ENCODE results near the gene SSTR4. TPM values are rescaled to one million over a fixed set of nuclear protein-coding genes. Genes with fewer than 3 reads are reported as not detected.

Gene SSTR4
- total RNA-seq, 1 experiment from 2014 or later: not detected

- Histone ChIP-seq H2AFZ (ENCODE audit: low read depth, low read length, poor library complexity, severe bottlenecking) (no peak overlapping the region), H3K36me3 (ENCODE audit: control insufficient read depth in 1 of 2, insufficient read depth in 2 of 2, low read length in 2 of 2) (no peaks in the 10 kb centered on the region), H3K27ac (ENCODE audit: low read depth, low read length) (no peak overlapping the region), H3K9me2 (ENCODE audit: insufficient read depth) (no peaks in the 10 kb centered on the region), H3K27me3 (ENCODE audit: insufficient read depth, low read length) (peaks cover 17% of the 10 kb centered on the region; the same call in 1 of the 2 replicates), H3K4me1 (ENCODE audit: control insufficient read depth in 1 of 2, insufficient read depth in 2 of 2, low read length in 2 of 2) (no peaks in the 10 kb centered on the region), H3K79me2 (ENCODE audit: insufficient read depth, low read length) (no peaks in the 10 kb centered on the region), H3K9ac (ENCODE audit: low read length) (no peak overlapping the region), H4K20me1 (ENCODE audit: insufficient read depth) (no peaks in the 10 kb centered on the region), H3K4me2 (ENCODE audit: low read length) (no peak overlapping the region), H3K4me3 (replicated peaks in 1 of 2; ENCODE audit: low read depth in 1 of 2, low read length in 2 of 2) (no peak overlapping the region), H3K9me3 (ENCODE audit: control insufficient read depth in 1 of 2, insufficient read depth in 1 of 2, low read depth in 1 of 2, low read length in 2 of 2) (no peaks in the 10 kb centered on the region)
- DNase-seq (ENCODE audit: low read depth, low spot score) (no peak), ATAC-seq (no peak)
- TF ChIP-seq EZH2phosphoT487 (IDR thresholded peaks at IDR 0.05; ENCODE audit: borderline replicate concordance) (no peak), ZFX (IDR thresholded peaks at IDR 0.05) (no peak), CTCF (IDR thresholded peaks at IDR 0.05 in 2 of 3, conservative IDR thresholded peaks at IDR 0.05 in 1 of 3; ENCODE audit: borderline replicate concordance in 1 of 3, insufficient read depth in 1 of 3, low read depth in 2 of 3, low read length in 2 of 3) (no peak), FOSL1 (IDR thresholded peaks at IDR 0.05; ENCODE audit: low read depth) (no peak), POLR2A (IDR thresholded peaks at IDR 0.05; ENCODE audit: borderline replicate concordance, extremely low read depth, insufficient read depth, insufficient read length) (no peak), SIN3A (IDR thresholded peaks at IDR 0.05; ENCODE audit: low read depth) (no peak), EZH2 (IDR thresholded peaks at IDR 0.05) (no peak), RAD21 (IDR thresholded peaks at IDR 0.05; ENCODE audit: low read depth) (no peak), EGR1 (IDR thresholded peaks at IDR 0.05; ENCODE audit: low read depth) (no peak), ATF3 (IDR thresholded peaks at IDR 0.05) (no peak), CEBPB (IDR thresholded peaks at IDR 0.05; ENCODE audit: low read depth) (no peak), JUND (IDR thresholded peaks at IDR 0.05) (no peak), TCF7L2 (IDR thresholded peaks at IDR 0.05; ENCODE audit: borderline replicate concordance, extremely low read depth, insufficient read depth, insufficient read length) (no peak), POLR2AphosphoS5 (IDR thresholded peaks at IDR 0.05; ENCODE audit: low read depth, low read length) (no peak)
- CTCF ChIA-PET: no interaction called here
- BruUV-seq (replicated peaks): no TSS peak
- RAD21 ChIA-PET (ENCODE audit: low non-redundant PET in 1 of 2, low total read pairs in 2 of 2, uncharacterized antibody in 2 of 2, unreplicated experiment in 2 of 2): no interaction called here
- POLR2A ChIA-PET: no interaction called here
- intact Hi-C loops (cut with micrococcal nuclease): no loop called here
These were observed 34.7 kb upstream of the SSTR4 start for GRCh38 chr20:23000232-23000947.

All from HCT116 (cell line).